Activated CD4-positive, alpha-beta T cell treated with anti-CD3 and anti-CD28 coated beads for 36 hours (primary cell): ENCODE measurements around the gene WWP2. TPM values are rescaled to one million over a fixed set of nuclear protein-coding genes. Genes with fewer than 3 reads are reported as not detected.
A peak's percentile ranks its signal among the peaks of the same experiment; 100 is the strongest.
"Not testable (repeated sequence)": the region's sequence is repeated elsewhere in the genome, so short reads cannot be mapped to it uniquely, and the experiment has no call there.

Experiments used
- ATAC-seq: fragments of 200-7000 bp; cut with Tn5 transposase; one replicate; pipeline ENCODE4 v1.10.0; 2021; ENCODE audit warnings: mild to moderate bottlenecking, moderate library complexity
- CTCF ChIA-PET: fragments of 350-600 bp; sonication (Branson Sonifier 250); formaldehyde crosslinking; loops from one replicate; lab custom pipeline; 2021; ENCODE audit warnings: antibody characterized with exemption; lab: Charles Lee
- POLR2A ChIA-PET: fragments of 350-600 bp; sonication (Branson Sonifier 250); formaldehyde crosslinking; loops from one replicate; lab custom pipeline; 2021; ENCODE audit warnings: antibody characterized with exemption, inconsistent platforms; lab: Charles Lee
- DNase-seq: peaks from one replicate; pipeline ENCODE4 v3.0.0-alpha.2; 2020
- H3K27ac Mint-ChIP-seq: one replicate; pipeline ENCODE4 v1.8.0; 2021; ENCODE audit warnings: mixed read lengths
- H3K27me3 Mint-ChIP-seq: one replicate; pipeline ENCODE4 v1.8.0; 2021; ENCODE audit warnings: mixed read lengths
- H3K36me3 Mint-ChIP-seq: one replicate; pipeline ENCODE4 v1.8.0; 2021; ENCODE audit warnings: low read depth, mixed read lengths
- H3K4me1 Mint-ChIP-seq: one replicate; pipeline ENCODE4 v1.8.0; 2021; ENCODE audit warnings: mixed read lengths
- H3K4me3 Mint-ChIP-seq: one replicate; pipeline ENCODE4 v1.8.0; 2021; ENCODE audit warnings: mild to moderate bottlenecking, moderate library complexity, mixed read lengths
- H3K9me3 Mint-ChIP-seq: one replicate; pipeline ENCODE4 v1.8.0; 2021; ENCODE audit warnings: low read depth, mixed read lengths
- intact Hi-C, 2 experiments: fragments of 100-400 bp; cut with DNase I in 1 of 2; cut with micrococcal nuclease in 1 of 2; formaldehyde crosslinking; loops; one replicate each; pipeline versions ENCODE4 v1.14.2 to v1.15.1; 2022 to 2024; cut with DNase I, micrococcal nuclease
- total RNA-seq, 2 experiments: library from RNA; stranded (reverse); gene quantifications; one replicate each; pipeline ENCODE4 v1.2.3, GENCODE V29; 2021

Gene WWP2
- total RNA-seq, 2 experiments from 2014 or later, result 43.3 to 44.6 TPM

- intact Hi-C loops, result no loop called here
- ChIA-PET CTCF (no interaction called here), POLR2A (interaction anchor here (0.6 kb wide), 1 partner anchor 27 kb away, joined by 3 read pairs; no protein-coding TSS in a partner anchor)
- Mint-ChIP-seq H3K4me3 (no peak overlapping the region), H3K27ac (peak overlapping the region; percentile 67), H3K4me1 (peaks cover 64% of the 10 kb centered on the region), H3K9me3 (no peaks in the 10 kb centered on the region), H3K36me3 (peaks cover 3% of the 10 kb centered on the region), H3K27me3 (no peaks in the 10 kb centered on the region)
- DNase-seq (peak; percentile 29), ATAC-seq (peak; percentile 40)
Observed at GRCh38 chr16:69767459-69768229, 5.5 kb downstream of the WWP2 start.

- Mint-ChIP-seq H3K4me3 (no peak overlapping the region), H3K36me3 (peaks cover 6% of the 10 kb centered on the region)
- CTCF ChIA-PET, result interaction anchor here (0.5 to 1.8 kb wide), 3 partner anchors 12 to 98 kb away, joined by 3 to 9 read pairs (median 4); partner anchors contain the start of gene NOB1
Observed at GRCh38 chr16:69768666-69769065, 6.5 kb downstream of the WWP2 start.

GRCh38 chr16:69769404-69769803 lies 7.3 kb downstream of the WWP2 start:
- H3K27ac Mint-ChIP-seq, result no peak overlapping the region
- ATAC-seq (no peak), DNase-seq (no peak)
- no peaks in the 10 kb centered on the region for H3K27me3 Mint-ChIP-seq
- H3K9me3 Mint-ChIP-seq, result no peaks in the 10 kb centered on the region
- peaks cover 8% of the 10 kb centered on the region for H3K36me3 Mint-ChIP-seq
- POLR2A ChIA-PET, result no interaction called here
- H3K4me3 Mint-ChIP-seq, result no peak overlapping the region
- CTCF ChIA-PET, result interaction anchor here (0.5 to 1.8 kb wide), 3 partner anchors 13 to 97 kb away, joined by 3 to 9 read pairs (median 4); partner anchors contain the start of gene NOB1
- intact Hi-C loops, result no loop called here
- H3K4me1 Mint-ChIP-seq, result peaks cover 66% of the 10 kb centered on the region

More at GRCh38 chr16:69768666-69769065, 6.5 kb downstream of the WWP2 start:
- no peaks in the 10 kb centered on the region for H3K27me3 Mint-ChIP-seq
- ATAC-seq, result no peak
- peaks cover 67% of the 10 kb centered on the region for H3K4me1 Mint-ChIP-seq
- POLR2A ChIA-PET, result no interaction called here
- no peaks in the 10 kb centered on the region for H3K9me3 Mint-ChIP-seq
- intact Hi-C loops, result no loop called here
- DNase-seq, result no peak
- H3K27ac Mint-ChIP-seq, result peak overlapping the region; percentile 20

GRCh38 chr16:69771651-69771967 lies 9.5 kb downstream of the WWP2 start:
- ATAC-seq (no peak), DNase-seq (no peak)
- ChIA-PET POLR2A (interaction anchor here (0.6 kb wide), 1 partner anchor 206 kb away, joined by 5 read pairs; no protein-coding TSS in a partner anchor), CTCF (interaction anchor here (1.0 to 2.6 kb wide), 2 partner anchors 17 to 61 kb away, joined by 3 to 15 read pairs; partner anchors contain the start of gene NOB1)
- Mint-ChIP-seq H3K27ac (no peak overlapping the region), H3K36me3 (peaks cover 28% of the 10 kb centered on the region), H3K9me3 (peaks cover 9% of the 10 kb centered on the region), H3K4me1 (peaks cover 55% of the 10 kb centered on the region), H3K27me3 (no peaks in the 10 kb centered on the region), H3K4me3 (no peak overlapping the region)
- intact Hi-C loops, result no loop called here

- ChIA-PET CTCF (interaction anchor here (0.6 to 2.6 kb wide), 2 partner anchors 19 to 267 kb away, joined by 3 to 15 read pairs; partner anchors contain the start of gene NOB1), POLR2A (interaction anchor here (1.4 kb wide), 1 partner anchor 10 kb away, joined by 3 read pairs; no protein-coding TSS in a partner anchor)
- intact Hi-C loops, result no loop called here
- ATAC-seq, result no peak
- no peak for DNase-seq
- peaks cover 42% of the 10 kb centered on the region for H3K4me1 Mint-ChIP-seq
- peak overlapping the region; percentile 34 for H3K27ac Mint-ChIP-seq
- H3K27me3 Mint-ChIP-seq, result no peaks in the 10 kb centered on the region
- H3K4me3 Mint-ChIP-seq, result no peak overlapping the region
- peaks cover 9% of the 10 kb centered on the region for H3K9me3 Mint-ChIP-seq
- H3K36me3 Mint-ChIP-seq, result peaks cover 29% of the 10 kb centered on the region
Observed at GRCh38 chr16:69773260-69773947, 11.3 kb downstream of the WWP2 start.

- DNase-seq (no peak), ATAC-seq (no peak)
- no peak overlapping the region for H3K27ac Mint-ChIP-seq
- H3K36me3 Mint-ChIP-seq, result peaks cover 28% of the 10 kb centered on the region
- peaks cover 35% of the 10 kb centered on the region for H3K4me1 Mint-ChIP-seq
- no peaks in the 10 kb centered on the region for H3K27me3 Mint-ChIP-seq
- intact Hi-C loops, result no loop called here
- ChIA-PET CTCF (no interaction called here), POLR2A (no interaction called here)
- no peak overlapping the region for H3K4me3 Mint-ChIP-seq
- H3K9me3 Mint-ChIP-seq, result peaks cover 9% of the 10 kb centered on the region
Observed at GRCh38 chr16:69775563-69775962, 13.4 kb downstream of the WWP2 start.

- peaks cover 24% of the 10 kb centered on the region for H3K36me3 Mint-ChIP-seq
- POLR2A ChIA-PET, result no interaction called here
- intact Hi-C loops, result no loop called here
Observed at GRCh38 chr16:69779724-69780123, 17.6 kb downstream of the WWP2 start.

GRCh38 chr16:69781118-69781517 lies 19.0 kb downstream of the WWP2 start:
- Mint-ChIP-seq H3K4me1 (peaks cover 4% of the 10 kb centered on the region), H3K27ac (peak overlapping the region; percentile 4), H3K4me3 (no peak overlapping the region), H3K9me3 (peaks cover under 1% of the 10 kb centered on the region), H3K36me3 (peaks cover 14% of the 10 kb centered on the region), H3K27me3 (no peaks in the 10 kb centered on the region)
- ChIA-PET POLR2A (interaction anchor here (0.6 kb wide), 1 partner anchor 30 kb away, joined by 3 read pairs; no protein-coding TSS in a partner anchor), CTCF (interaction anchor here (1.6 kb wide), 1 partner anchor 16 kb away, joined by 5 read pairs; no protein-coding TSS in a partner anchor)
- ATAC-seq (no peak), DNase-seq (no peak)
- intact Hi-C loops, result no loop called here

More at GRCh38 chr16:69779724-69780123, 17.6 kb downstream of the WWP2 start:
- H3K4me3 Mint-ChIP-seq, result no peak overlapping the region
- ATAC-seq (no peak), DNase-seq (no peak)
- H3K4me1 Mint-ChIP-seq, result peaks cover 4% of the 10 kb centered on the region
- CTCF ChIA-PET, result no interaction called here
- no peak overlapping the region for H3K27ac Mint-ChIP-seq
- no peaks in the 10 kb centered on the region for H3K27me3 Mint-ChIP-seq
- peaks cover 9% of the 10 kb centered on the region for H3K9me3 Mint-ChIP-seq

GRCh38 chr16:69784586-69784985 lies 22.5 kb downstream of the WWP2 start:
- ATAC-seq (no peak), DNase-seq (no peak)
- Mint-ChIP-seq H3K27me3 (no peaks in the 10 kb centered on the region), H3K9me3 (no peaks in the 10 kb centered on the region), H3K4me1 (peaks cover 4% of the 10 kb centered on the region), H3K36me3 (peaks cover 19% of the 10 kb centered on the region), H3K27ac (no peak overlapping the region), H3K4me3 (no peak overlapping the region)
- CTCF ChIA-PET, result interaction anchor here (0.7 kb wide), 1 partner anchor 1535 kb away, joined by 3 read pairs; no protein-coding TSS in a partner anchor
- POLR2A ChIA-PET, result no interaction called here
- intact Hi-C loops, result no loop called here

GRCh38 chr16:69787883-69788282 lies 25.8 kb downstream of the WWP2 start:
- Mint-ChIP-seq H3K9me3 (no peaks in the 10 kb centered on the region), H3K4me1 (no peaks in the 10 kb centered on the region), H3K4me3 (no peak overlapping the region), H3K36me3 (peaks cover 22% of the 10 kb centered on the region), H3K27me3 (no peaks in the 10 kb centered on the region), H3K27ac (peak overlapping the region; percentile 37)
- no peak for DNase-seq
- no peak for ATAC-seq
- ChIA-PET POLR2A (no interaction called here), CTCF (no interaction called here)
- intact Hi-C loops, result no loop called here

GRCh38 chr16:69791391-69791847 lies 29.3 kb downstream of the WWP2 start:
- intact Hi-C loops, result loop anchor here in 1 of 2 experiments (10.0 kb wide), 1 partner anchor 863 kb away; no protein-coding TSS in a partner anchor
- H3K27ac Mint-ChIP-seq, POLR2A ChIA-PET, DNase-seq, ATAC-seq, H3K9me3 Mint-ChIP-seq, H3K4me1 Mint-ChIP-seq, H3K27me3 Mint-ChIP-seq, H3K4me3 Mint-ChIP-seq: not testable (repeated sequence)
- peaks cover 16% of the 10 kb centered on the region for H3K36me3 Mint-ChIP-seq
- CTCF ChIA-PET, result interaction anchor here (0.6 to 1.1 kb wide), 5 partner anchors 9 to 398 kb away, joined by 3 read pairs; no protein-coding TSS in a partner anchor
